ENCODE results near the gene ADGRG1.
"Not testable (repeated sequence)": the region's sequence is repeated elsewhere in the genome, so short reads cannot be mapped to it uniquely, and the experiment has no call there.

Gene ADGRG1

DNA sequence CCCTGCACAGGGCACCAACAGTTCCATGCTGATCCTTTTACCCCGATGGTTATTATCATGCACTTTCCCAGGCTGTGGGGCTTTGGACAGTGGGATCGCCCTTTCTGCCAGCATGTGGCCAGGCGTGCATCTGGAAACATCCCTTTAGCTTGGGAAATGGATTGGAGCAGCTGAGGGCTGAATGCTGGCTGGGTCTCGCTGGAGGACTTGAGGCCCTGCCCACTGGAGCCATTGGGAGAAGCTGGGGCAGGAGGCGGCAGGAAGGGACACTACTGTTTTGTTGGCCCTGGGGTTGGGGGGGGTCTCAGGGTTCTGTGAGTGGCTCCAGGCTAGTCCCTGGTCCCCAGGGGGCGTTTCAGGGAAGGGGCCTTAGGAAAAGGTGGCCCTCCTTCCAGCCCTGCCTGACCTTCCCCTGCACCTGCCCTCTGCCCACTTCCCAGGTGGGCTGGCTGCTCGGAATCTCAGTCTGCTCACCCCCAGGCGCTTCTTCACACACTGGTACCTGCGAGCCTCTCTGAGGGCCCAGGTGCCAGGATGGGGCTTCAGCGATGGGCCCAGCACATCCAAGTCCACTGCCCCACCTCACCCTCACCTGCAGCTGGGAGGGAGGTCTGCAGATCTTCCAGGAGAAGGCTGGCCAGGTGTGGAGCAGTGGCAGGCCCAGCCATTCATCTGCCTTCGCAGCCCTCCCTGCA lies 38.1 kb downstream of the ADGRG1 start:
- no peak for DNase-seq (ENCODE audit: low spot score)

- DNase-seq (ENCODE audit: low spot score): no peak
These were observed 38.7 kb downstream of the ADGRG1 start for GRCh38 chr16:57667048-57667525.

DNA sequence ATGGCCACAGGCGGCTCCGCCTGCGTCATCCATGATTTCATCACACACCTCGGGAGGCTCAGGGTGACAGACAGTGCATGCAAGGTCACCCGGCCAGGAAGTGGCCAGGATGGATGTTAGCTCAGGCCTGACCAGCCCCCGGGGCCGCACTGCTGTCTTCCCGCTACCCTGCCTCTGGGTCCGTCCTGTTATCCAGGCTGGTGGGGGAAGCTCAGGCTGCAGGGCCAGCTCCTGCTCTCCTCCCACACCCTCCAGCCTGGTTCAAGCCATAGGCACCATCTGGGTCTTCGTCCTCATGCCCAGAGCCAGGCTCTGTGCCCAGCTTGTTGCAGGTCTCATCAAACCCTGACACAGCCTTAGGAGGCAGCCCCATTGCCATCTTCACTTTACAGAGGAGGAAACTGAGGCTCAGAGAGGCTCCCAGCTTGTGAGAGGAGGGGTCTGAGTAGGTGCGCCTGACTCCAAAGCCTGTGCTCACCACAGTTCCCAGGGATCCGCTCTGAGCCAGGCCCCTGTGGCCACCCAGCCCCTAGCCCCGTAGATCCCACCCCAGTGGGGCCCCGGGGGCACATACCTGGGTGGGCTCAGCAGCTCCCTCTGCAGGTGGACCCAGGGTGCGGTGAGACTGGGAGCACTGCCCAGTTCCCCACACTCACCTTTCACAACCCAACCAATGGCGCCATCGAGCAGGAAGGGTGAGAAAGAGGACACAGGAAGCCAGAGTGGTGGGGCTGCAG lies 39.3 kb downstream of the ADGRG1 start:
- no peak for DNase-seq (ENCODE audit: low spot score)

DNA sequence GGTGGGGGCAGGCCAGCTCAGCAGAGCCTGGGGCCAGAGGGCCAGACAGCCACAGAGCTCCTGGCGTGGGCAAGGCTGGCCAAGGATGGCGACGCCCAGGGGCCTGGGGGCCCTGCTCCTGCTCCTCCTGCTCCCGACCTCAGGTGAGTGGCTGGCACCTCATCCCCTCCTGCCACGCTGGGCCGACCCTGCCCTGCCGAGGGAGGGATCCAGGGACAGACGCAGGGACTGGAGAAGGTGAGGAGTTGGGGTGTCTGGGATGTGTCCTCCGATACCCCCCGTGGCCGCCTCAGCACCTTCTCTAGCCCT lies 39.8 kb downstream of the ADGRG1 start, which contains the start of gene ADGRG3:
ADGRG3 (plus strand) TSS at position 44 of the 309 bp plus-strand sequence; CDS start at position 86, 42 bp downstream.
- no peak for DNase-seq (ENCODE audit: low spot score)

DNA sequence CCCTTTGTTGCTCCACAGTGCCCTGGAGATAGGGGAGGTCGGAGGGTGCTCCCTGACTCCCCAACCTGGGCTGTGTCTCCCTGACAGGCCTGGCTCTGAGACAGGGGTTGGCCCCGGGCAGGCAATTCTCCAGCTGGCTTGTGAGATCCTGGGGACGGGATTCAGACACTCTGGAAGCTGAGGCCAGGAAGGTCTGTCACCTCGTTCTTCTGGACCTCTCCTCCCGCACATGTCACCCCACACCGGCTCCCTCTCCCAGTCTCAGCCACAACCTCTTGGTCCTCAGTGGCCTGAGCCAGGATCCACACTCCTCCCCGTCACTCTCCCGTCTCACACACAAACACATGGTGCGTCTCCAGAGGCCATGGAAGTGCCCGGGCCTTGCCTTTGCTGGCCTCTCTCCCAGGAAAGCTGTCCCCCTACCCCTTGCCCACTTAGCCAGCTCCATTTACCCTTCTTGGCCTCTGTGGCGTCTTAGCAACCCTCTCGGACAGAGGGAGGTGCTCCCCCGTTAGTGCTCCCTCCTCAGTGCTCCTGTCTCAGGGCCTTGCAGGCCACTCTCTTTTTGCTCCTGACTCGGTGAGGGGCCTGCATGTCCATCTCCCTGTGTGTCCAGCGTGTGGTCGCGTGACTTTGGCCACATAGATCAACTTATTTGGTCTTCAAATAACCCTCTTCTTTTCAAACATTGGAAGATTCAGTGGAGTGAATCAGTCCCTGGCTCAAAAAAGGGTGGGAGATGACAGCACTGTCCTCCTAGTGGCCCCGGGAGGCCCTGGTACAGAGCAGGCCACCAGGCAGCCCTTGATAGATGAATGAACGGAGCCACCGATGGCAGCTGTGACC lies 40.4 kb downstream of the ADGRG1 start:
- no peak for DNase-seq (ENCODE audit: low spot score)

GRCh38 chr16:57669476-57670162 lies 41.2 kb downstream of the ADGRG1 start:
- no peak for DNase-seq (ENCODE audit: low spot score)

- no peak for DNase-seq (ENCODE audit: low spot score)
These were observed 41.8 kb downstream of the ADGRG1 start for GRCh38 chr16:57670196-57670595.

GRCh38 chr16:57671451-57671850 lies 43.0 kb downstream of the ADGRG1 start:
- not testable (repeated sequence) for DNase-seq (ENCODE audit: low spot score)

- DNase-seq (ENCODE audit: low spot score): no peak
These were observed 44.0 kb downstream of the ADGRG1 start for GRCh38 chr16:57672416-57672815.

DNA sequence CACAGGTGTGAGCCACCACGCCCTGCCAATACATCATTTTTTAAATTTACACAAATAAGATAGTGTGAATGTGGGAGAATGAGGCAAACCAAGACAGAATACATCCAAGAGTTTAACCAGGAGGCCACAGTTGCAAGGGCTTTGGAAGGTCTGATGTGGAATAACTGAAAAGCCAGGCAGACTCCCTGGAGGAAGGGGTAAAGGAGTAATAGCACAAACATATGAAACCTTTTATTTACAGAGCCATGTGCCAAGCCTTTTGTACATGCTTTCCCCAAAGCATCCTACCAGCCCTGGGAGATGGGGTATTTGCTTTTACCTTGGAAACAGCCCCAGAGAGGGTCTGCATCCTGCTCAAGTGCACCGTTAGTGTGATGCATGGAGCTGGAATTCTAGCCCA lies 44.4 kb downstream of the ADGRG1 start:
- no peak for DNase-seq (ENCODE audit: low spot score)

- DNase-seq (ENCODE audit: low spot score): no peak
These were observed 47.5 kb downstream of the ADGRG1 start for GRCh38 chr16:57675741-57676551.

- no peak for DNase-seq (ENCODE audit: low spot score)
These were observed 48.2 kb downstream of the ADGRG1 start for GRCh38 chr16:57676553-57677085.

- DNase-seq (ENCODE audit: low spot score): no peak
These were observed 49.4 kb downstream of the ADGRG1 start for GRCh38 chr16:57677622-57678369.

DNA sequence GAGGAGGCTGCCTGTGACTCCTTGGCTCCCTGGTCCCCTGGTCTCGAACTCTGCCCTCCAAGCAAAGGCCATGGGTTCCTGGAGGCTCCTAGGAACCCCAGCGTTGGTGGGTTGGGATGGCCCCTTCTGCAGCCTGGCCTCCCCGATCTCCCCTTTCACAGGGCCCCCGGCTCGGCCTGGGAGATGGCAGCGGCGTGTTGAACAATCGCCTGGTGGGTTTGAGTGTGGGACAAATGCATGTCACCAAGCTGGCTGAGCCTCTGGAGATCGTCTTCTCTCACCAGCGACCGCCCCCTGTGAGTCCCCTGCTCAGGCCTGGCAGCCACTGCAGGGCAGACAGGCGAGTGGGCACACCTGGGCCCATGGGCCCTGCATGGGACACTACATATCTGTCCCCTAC lies 50.6 kb downstream of the ADGRG1 start:
- DNase-seq (ENCODE audit: low spot score): no peak

DNA sequence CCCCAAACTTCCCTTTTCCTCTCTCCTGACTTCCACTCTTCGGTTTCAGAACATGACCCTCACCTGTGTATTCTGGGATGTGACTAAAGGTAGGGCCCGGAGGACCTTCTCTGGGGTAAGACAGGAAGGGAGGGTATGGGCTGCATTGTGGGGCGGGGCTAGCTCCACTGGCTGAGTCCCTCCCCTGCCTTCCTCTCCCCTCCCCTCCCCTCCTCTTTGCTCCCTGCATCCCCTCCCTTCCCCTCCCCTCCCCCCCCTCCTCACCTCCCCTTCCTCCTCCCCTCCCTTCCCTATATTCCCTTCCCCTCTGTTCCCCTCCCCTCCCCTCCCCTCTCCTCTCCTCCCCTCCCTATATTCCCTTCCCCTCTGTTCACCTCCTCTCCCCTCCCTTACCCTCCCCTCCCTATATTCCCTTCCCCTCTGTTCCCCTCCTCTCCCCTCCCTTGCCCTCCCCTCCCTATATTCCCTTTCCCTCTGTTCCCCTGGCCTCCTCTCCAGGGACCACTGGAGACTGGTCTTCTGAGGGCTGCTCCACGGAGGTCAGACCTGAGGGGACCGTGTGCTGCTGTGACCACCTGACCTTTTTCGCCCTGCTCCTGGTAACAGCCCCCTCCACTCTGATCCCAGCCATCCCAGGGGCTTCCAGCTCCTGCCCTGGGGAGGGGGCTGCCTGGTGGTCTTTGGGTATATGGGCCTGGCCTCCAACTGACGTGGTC lies 51.5 kb downstream of the ADGRG1 start:
- DNase-seq (ENCODE audit: low spot score): no peak

DNA sequence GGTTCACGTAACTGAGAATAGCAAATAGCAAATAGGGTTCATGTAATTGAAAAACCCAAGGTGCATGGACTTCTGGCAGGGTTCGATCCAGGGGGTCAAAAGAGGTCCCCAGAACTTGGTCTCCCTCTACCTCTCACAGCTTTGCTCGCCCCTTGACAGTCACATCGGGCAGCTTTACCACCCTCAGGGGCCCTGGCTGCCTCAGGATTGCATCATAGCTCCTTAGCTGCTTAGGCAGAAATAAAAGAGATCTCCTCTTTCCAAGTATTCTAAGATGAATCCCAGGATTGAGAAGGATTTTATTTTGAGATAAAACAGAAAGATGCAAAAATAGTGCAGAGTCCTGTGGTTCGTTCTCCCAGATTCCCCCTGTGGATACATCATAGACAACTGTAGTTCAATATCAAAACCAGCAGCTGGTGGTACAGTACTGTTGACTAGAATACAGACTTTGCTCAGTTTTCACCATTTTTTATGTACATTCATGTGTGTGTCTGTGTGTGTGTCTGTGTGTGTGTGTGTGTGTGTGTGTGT lies 52.5 kb downstream of the ADGRG1 start:
- DNase-seq (ENCODE audit: low spot score): no peak

DNA sequence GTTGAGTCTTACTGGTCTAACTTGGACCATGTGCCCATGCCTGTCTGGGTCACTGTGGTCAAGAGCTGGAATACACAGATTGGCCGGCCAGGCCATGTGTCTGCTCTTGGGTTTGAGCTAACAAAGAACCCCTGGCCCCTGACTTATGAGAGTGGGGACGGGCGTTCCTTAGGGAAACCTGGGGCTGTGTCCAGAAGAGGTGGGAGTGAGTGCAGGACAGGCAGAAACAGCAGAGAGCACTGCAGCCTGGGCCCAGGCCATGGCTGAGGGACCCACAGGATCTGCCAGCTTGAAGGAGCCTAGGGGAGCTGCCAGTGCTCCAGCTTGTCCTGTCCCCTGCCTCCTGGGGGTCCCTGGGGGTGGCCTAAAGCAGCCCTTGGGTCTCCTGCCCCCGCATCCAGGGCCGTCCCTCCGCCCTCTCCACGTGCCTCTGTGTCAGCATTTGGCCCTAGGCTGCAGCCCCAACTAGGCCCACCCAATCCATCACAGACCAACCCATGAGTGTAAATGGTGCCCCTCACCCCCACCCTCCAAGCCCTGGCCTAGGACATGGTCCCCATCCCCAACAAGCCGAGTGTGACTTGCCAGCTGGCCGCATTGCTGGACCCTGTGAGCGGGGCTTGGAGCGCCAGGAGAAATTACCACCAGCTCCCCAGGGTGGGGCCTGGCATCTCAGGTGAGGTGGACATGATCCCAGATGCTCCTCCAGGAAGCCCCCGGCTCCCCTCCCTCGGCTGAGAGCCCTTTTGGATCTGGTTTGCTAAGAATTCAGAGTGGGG lies 53.7 kb downstream of the ADGRG1 start:
- DNase-seq (ENCODE audit: low spot score): no peak
